CD4-positive, alpha-beta T cell treated with Interleukin-1 beta for 1 hour (primary cell): ENCODE measurements around the gene CHPF.

ENCODE experiments used
- DNase-seq, 2 donors: peaks; one replicate each; pipeline ENCODE4 v3.0.0-alpha.2; 2020 to 2022

The CHPF gene

GRCh38 chr2:219511547-219512325 is 31.9 kb downstream of the CHPF start:
- no peak for DNase-seq

GRCh38 chr2:219510512-219511135 is 33.0 kb downstream of the CHPF start:
- DNase-seq: no peak

GRCh38 chr2:219509780-219510511 is 33.7 kb downstream of the CHPF start:
- peak; percentile 29 to 39 for DNase-seq

- DNase-seq: no peak
These were observed 34.4 kb downstream of the CHPF start for GRCh38 chr2:219508971-219509779.

GRCh38 chr2:219508444-219508734 is 35.2 kb downstream of the CHPF start:
- DNase-seq: no peak

GRCh38 chr2:219507581-219508443 is 35.8 kb downstream of the CHPF start:
- no peak for DNase-seq

- DNase-seq: no peak
These were observed 36.6 kb downstream of the CHPF start for GRCh38 chr2:219506802-219507526.

GRCh38 chr2:219506153-219506801 is 37.3 kb downstream of the CHPF start:
- no peak for DNase-seq

GRCh38 chr2:219505585-219505984 is 38.0 kb downstream of the CHPF start:
- no peak for DNase-seq

GRCh38 chr2:219502618-219503017 is 41.0 kb downstream of the CHPF start:
- no peak for DNase-seq

GRCh38 chr2:219501849-219502248 is 41.8 kb downstream of the CHPF start:
- no peak for DNase-seq

GRCh38 chr2:219500135-219500534 is 43.5 kb downstream of the CHPF start:
- DNase-seq: no peak

- no peak for DNase-seq
These were observed 44.1 kb downstream of the CHPF start for GRCh38 chr2:219499555-219499954.

GRCh38 chr2:219499058-219499307 is 44.6 kb downstream of the CHPF start:
- DNase-seq: no peak

GRCh38 chr2:219498280-219499057 is 45.1 kb downstream of the CHPF start, which contains the start of gene GMPPA:
TSS of gene GMPPA (plus strand) at chr2:219498891. CDS start at chr2:219499976, 1,085 bp downstream.
- DNase-seq: peak; percentile 96

GRCh38 chr2:219497495-219498279 is 45.9 kb downstream of the CHPF start:
- DNase-seq: peak; percentile 36 to 63

- no peak for DNase-seq
These were observed 46.6 kb downstream of the CHPF start for GRCh38 chr2:219496825-219497494.

GRCh38 chr2:219496247-219496824 is 47.3 kb downstream of the CHPF start:
- no peak for DNase-seq
